ENCODE results near the gene CCL5. TPM values are rescaled to one million over a fixed set of nuclear protein-coding genes. Genes with fewer than 3 reads are reported as not detected.

CCL5 gene
- total RNA-seq, 1 experiment from 2014 or later: 0.34 TPM

DNA sequence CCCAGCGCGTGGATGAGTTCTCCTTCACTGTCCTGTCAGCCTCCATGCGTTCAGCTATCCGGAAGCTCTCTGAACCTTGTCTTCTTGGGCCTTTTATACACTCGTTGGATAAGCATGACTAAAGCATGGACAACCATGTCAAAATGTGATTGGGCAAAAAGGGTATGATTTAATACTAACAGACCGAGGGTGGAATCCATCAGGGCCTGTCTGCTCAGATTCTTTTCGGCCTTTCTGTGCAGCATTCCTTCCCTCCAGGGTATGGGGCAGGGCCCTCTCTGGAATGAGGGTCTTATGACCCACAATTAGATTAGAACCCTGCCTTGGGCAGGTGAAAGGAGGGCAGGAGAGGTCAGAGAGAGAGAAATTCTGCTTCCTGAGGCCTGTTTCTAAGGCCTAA lies 14.0 kb upstream of the CCL5 start:
- H3K36me3 ChIP-seq (ENCODE audit: control insufficient read depth in 1 of 2, insufficient read depth in 2 of 2, low read length in 2 of 2): no peaks in the 10 kb centered on the region
- ATAC-seq (no peak), DNase-seq (ENCODE audit: low read depth, low spot score) (no peak)
- ChIA-PET POLR2A (no interaction called here), RAD21 (ENCODE audit: low non-redundant PET in 1 of 2, low total read pairs in 2 of 2, uncharacterized antibody in 2 of 2, unreplicated experiment in 2 of 2) (no interaction called here), CTCF (no interaction called here)
- no peaks in the 10 kb centered on the region for H3K4me1 ChIP-seq (ENCODE audit: control insufficient read depth in 1 of 2, insufficient read depth in 2 of 2, low read length in 2 of 2)
- intact Hi-C loops (cut with micrococcal nuclease): no loop called here
- no peak overlapping the region for H3K9ac ChIP-seq (ENCODE audit: low read length)
- no peak overlapping the region for H3K4me2 ChIP-seq (ENCODE audit: low read length)
- no peaks in the 10 kb centered on the region for H3K9me3 ChIP-seq (ENCODE audit: control insufficient read depth in 1 of 2, insufficient read depth in 1 of 2, low read depth in 1 of 2, low read length in 2 of 2)
- H3K27me3 ChIP-seq (ENCODE audit: insufficient read depth, low read length): no peaks in the 10 kb centered on the region
- H3K4me3 ChIP-seq (replicated peaks in 1 of 2; ENCODE audit: low read depth in 1 of 2, low read length in 2 of 2): no peak overlapping the region
- no peak overlapping the region for H2AFZ ChIP-seq (ENCODE audit: low read depth, low read length, poor library complexity, severe bottlenecking)
- H3K9me2 ChIP-seq (ENCODE audit: insufficient read depth): no peaks in the 10 kb centered on the region
- H4K20me1 ChIP-seq (ENCODE audit: insufficient read depth): no peaks in the 10 kb centered on the region
- no TSS peak for BruUV-seq (replicated peaks)
- H3K27ac ChIP-seq (ENCODE audit: low read depth, low read length): no peak overlapping the region
- no peaks in the 10 kb centered on the region for H3K79me2 ChIP-seq (ENCODE audit: insufficient read depth, low read length)
- TF ChIP-seq FOSL1 (IDR thresholded peaks at IDR 0.05; ENCODE audit: low read depth) (no peak), EZH2phosphoT487 (IDR thresholded peaks at IDR 0.05; ENCODE audit: borderline replicate concordance) (no peak), SRF (IDR thresholded peaks at IDR 0.05; ENCODE audit: low read depth) (no peak), POLR2AphosphoS5 (IDR thresholded peaks at IDR 0.05; ENCODE audit: low read depth, low read length) (no peak), SIN3A (IDR thresholded peaks at IDR 0.05; ENCODE audit: low read depth) (no peak), SP1 (IDR thresholded peaks at IDR 0.05; ENCODE audit: low read depth) (no peak)
- TF ChIP-seq, protein P1, sequence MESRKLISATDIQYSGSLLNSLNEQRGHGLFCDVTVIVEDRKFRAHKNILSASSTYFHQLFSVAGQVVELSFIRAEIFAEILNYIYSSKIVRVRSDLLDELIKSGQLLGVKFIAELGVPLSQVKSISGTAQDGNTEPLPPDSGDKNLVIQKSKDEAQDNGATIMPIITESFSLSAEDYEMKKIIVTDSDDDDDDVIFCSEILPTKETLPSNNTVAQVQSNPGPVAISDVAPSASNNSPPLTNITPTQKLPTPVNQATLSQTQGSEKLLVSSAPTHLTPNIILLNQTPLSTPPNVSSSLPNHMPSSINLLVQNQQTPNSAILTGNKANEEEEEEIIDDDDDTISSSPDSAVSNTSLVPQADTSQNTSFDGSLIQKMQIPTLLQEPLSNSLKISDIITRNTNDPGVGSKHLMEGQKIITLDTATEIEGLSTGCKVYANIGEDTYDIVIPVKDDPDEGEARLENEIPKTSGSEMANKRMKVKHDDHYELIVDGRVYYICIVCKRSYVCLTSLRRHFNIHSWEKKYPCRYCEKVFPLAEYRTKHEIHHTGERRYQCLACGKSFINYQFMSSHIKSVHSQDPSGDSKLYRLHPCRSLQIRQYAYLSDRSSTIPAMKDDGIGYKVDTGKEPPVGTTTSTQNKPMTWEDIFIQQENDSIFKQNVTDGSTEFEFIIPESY (IDR thresholded peaks at IDR 0.05; ENCODE audit: extremely low read depth, insufficient replicate concordance, low read length): no peak
- TF ChIP-seq, protein P2, sequence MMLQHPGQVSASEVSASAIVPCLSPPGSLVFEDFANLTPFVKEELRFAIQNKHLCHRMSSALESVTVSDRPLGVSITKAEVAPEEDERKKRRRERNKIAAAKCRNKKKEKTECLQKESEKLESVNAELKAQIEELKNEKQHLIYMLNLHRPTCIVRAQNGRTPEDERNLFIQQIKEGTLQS (IDR thresholded peaks at IDR 0.05): no peak

DNA sequence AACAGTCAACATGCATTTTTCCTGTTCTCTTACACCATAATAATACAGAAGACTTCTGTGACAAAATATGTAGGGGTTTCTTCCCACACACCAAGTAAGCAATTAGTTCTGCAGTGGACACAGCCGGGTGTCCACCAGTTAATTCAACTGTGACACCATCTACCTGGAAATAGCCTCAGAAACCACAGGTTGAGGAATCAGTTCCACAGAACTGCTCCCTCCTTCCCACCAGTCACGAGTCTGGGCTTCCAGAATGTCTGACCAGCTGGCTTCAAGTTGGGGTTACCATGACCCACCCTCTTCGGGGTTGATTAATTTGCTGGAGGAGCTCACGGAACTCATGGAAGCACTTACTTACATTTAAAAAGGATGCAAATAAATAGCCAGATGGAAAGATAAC lies 13.6 kb upstream of the CCL5 start:
- H2AFZ ChIP-seq (ENCODE audit: low read depth, low read length, poor library complexity, severe bottlenecking): no peak overlapping the region
- H3K9ac ChIP-seq (ENCODE audit: low read length): no peak overlapping the region
- ATAC-seq: no peak
- H3K9me2 ChIP-seq (ENCODE audit: insufficient read depth): no peaks in the 10 kb centered on the region
- intact Hi-C loops (cut with micrococcal nuclease): no loop called here
- no peaks in the 10 kb centered on the region for H3K36me3 ChIP-seq (ENCODE audit: control insufficient read depth in 1 of 2, insufficient read depth in 2 of 2, low read length in 2 of 2)
- H3K27ac ChIP-seq (ENCODE audit: low read depth, low read length): no peak overlapping the region
- H3K4me3 ChIP-seq (replicated peaks in 1 of 2; ENCODE audit: low read depth in 1 of 2, low read length in 2 of 2): no peak overlapping the region
- ChIA-PET POLR2A (no interaction called here), CTCF (no interaction called here), RAD21 (ENCODE audit: low non-redundant PET in 1 of 2, low total read pairs in 2 of 2, uncharacterized antibody in 2 of 2, unreplicated experiment in 2 of 2) (no interaction called here)
- no peaks in the 10 kb centered on the region for H3K27me3 ChIP-seq (ENCODE audit: insufficient read depth, low read length)
- BruUV-seq (replicated peaks): no TSS peak
- no peaks in the 10 kb centered on the region for H3K9me3 ChIP-seq (ENCODE audit: control insufficient read depth in 1 of 2, insufficient read depth in 1 of 2, low read depth in 1 of 2, low read length in 2 of 2)
- no peaks in the 10 kb centered on the region for H4K20me1 ChIP-seq (ENCODE audit: insufficient read depth)
- no peak overlapping the region for H3K4me2 ChIP-seq (ENCODE audit: low read length)
- no peak for DNase-seq (ENCODE audit: low read depth, low spot score)
- H3K79me2 ChIP-seq (ENCODE audit: insufficient read depth, low read length): no peaks in the 10 kb centered on the region
- H3K4me1 ChIP-seq (ENCODE audit: control insufficient read depth in 1 of 2, insufficient read depth in 2 of 2, low read length in 2 of 2): no peaks in the 10 kb centered on the region
- TF ChIP-seq, protein P2 (IDR thresholded peaks at IDR 0.05): no peak
- TF ChIP-seq, protein P3, sequence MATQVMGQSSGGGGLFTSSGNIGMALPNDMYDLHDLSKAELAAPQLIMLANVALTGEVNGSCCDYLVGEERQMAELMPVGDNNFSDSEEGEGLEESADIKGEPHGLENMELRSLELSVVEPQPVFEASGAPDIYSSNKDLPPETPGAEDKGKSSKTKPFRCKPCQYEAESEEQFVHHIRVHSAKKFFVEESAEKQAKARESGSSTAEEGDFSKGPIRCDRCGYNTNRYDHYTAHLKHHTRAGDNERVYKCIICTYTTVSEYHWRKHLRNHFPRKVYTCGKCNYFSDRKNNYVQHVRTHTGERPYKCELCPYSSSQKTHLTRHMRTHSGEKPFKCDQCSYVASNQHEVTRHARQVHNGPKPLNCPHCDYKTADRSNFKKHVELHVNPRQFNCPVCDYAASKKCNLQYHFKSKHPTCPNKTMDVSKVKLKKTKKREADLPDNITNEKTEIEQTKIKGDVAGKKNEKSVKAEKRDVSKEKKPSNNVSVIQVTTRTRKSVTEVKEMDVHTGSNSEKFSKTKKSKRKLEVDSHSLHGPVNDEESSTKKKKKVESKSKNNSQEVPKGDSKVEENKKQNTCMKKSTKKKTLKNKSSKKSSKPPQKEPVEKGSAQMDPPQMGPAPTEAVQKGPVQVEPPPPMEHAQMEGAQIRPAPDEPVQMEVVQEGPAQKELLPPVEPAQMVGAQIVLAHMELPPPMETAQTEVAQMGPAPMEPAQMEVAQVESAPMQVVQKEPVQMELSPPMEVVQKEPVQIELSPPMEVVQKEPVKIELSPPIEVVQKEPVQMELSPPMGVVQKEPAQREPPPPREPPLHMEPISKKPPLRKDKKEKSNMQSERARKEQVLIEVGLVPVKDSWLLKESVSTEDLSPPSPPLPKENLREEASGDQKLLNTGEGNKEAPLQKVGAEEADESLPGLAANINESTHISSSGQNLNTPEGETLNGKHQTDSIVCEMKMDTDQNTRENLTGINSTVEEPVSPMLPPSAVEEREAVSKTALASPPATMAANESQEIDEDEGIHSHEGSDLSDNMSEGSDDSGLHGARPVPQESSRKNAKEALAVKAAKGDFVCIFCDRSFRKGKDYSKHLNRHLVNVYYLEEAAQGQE (IDR thresholded peaks at IDR 0.05; ENCODE audit: low read depth): no peak
- TF ChIP-seq FOSL1 (IDR thresholded peaks at IDR 0.05; ENCODE audit: low read depth) (no peak), EZH2phosphoT487 (IDR thresholded peaks at IDR 0.05; ENCODE audit: borderline replicate concordance) (no peak), EGR1 (IDR thresholded peaks at IDR 0.05; ENCODE audit: low read depth) (no peak), JUND (IDR thresholded peaks at IDR 0.05) (no peak), SRF (IDR thresholded peaks at IDR 0.05; ENCODE audit: low read depth) (no peak), EZH2 (IDR thresholded peaks at IDR 0.05) (no peak), ZNF274 (IDR thresholded peaks at IDR 0.05; ENCODE audit: low read depth, low read length) (no peak)
- TF ChIP-seq, protein P4, sequence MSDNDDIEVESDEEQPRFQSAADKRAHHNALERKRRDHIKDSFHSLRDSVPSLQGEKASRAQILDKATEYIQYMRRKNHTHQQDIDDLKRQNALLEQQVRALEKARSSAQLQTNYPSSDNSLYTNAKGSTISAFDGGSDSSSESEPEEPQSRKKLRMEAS (IDR thresholded peaks at IDR 0.05): no peak

Measured in HCT116 (cell line).